Panc1 (cell line): Measurements from ENCODE around the gene S100A5. TPM values are rescaled to one million over a fixed set of nuclear protein-coding genes. Genes with fewer than 3 reads are reported as not detected.

Source experiments
- ATAC-seq: fragments of 200-7000 bp; cut with Tn5 transposase; 2 replicates; pipeline ENCODE4 v1.9.1; 2020; ENCODE audit warnings: mild to moderate bottlenecking, moderate library complexity
- BruUV-seq: library from RNA; stranded (reverse); fragments of 400-500 nt; replicated peaks from 2 replicates; lab custom pipeline; 2021; lab: Mats Ljungman, UMichigan
- CTCF ChIA-PET: fragments of 300-600 bp; sonication (Branson Sonifier 250); formaldehyde crosslinking; loops from one replicate; lab custom pipeline; 2022; ENCODE audit warnings: antibody characterized with exemption; lab: Charles Lee
- POLR2A ChIA-PET: fragments of 300-600 bp; sonication (Branson Sonifier 250); formaldehyde crosslinking; loops from one replicate; lab custom pipeline; 2022; ENCODE audit warnings: antibody characterized with exemption; lab: Charles Lee
- DNase-seq: peaks from one replicate; pipeline ENCODE4 v3.0.0-alpha.2; 2010; ENCODE audit warnings: low read depth, low spot score
- H3K27ac ChIP-seq: 2 replicates; pipeline ENCODE4 v1.5.1; 2011; ENCODE audit warnings: mild to moderate bottlenecking, low read length, inconsistent platforms
- H3K27me3 ChIP-seq: fragments of 200-500 bp; sonication (Bioruptor generic); 2 replicates; pipeline ENCODE4 v1.6.0; 2014; ENCODE audit warnings: low read length, inconsistent platforms; ENCODE audit not compliant: control insufficient read depth, insufficient read depth
- H3K36me3 ChIP-seq: fragments of 200-500 bp; sonication (Bioruptor generic); 2 replicates; pipeline ENCODE4 v1.5.1; 2014; ENCODE audit warnings: inconsistent platforms, mild to moderate bottlenecking, low read length, moderate library complexity; ENCODE audit not compliant: control insufficient read depth, insufficient read depth
- H3K4me1 ChIP-seq: 2 replicates; pipeline ENCODE4 v1.5.1; 2011; ENCODE audit warnings: inconsistent platforms, mild to moderate bottlenecking, low read length, moderate library complexity; ENCODE audit not compliant: control insufficient read depth, insufficient read depth
- H3K4me3 ChIP-seq, 2 experiments: 2 replicates each; pipeline ENCODE4 v1.5.1; 2011 to 2012; ENCODE audit warnings: low read depth in 2 of 2, low read length in 2 of 2, mild to moderate bottlenecking in 2 of 2, inconsistent platforms in 1 of 2, moderate library complexity in 1 of 2
- H3K9me3 ChIP-seq: fragments of 200-500 bp; sonication (Bioruptor generic); 2 replicates; pipeline ENCODE4 v1.5.1; 2014; ENCODE audit warnings: low read depth, mild to moderate bottlenecking, inconsistent platforms, low read length, moderate library complexity; ENCODE audit not compliant: control insufficient read depth, insufficient read depth
- POLR2AphosphoS5 ChIP-seq: IDR thresholded peaks from 2 replicates; pipeline ENCODE4 v1.6.1; 2012; ENCODE audit warnings: mild to moderate bottlenecking, low read depth, low read length, moderate library complexity
- SIN3A ChIP-seq: IDR thresholded peaks from 2 replicates; pipeline ENCODE4 v1.6.1; 2012; ENCODE audit warnings: low read depth, mild to moderate bottlenecking, low read length, moderate library complexity, borderline replicate concordance; ENCODE audit not compliant: insufficient read depth
- TCF7L2 ChIP-seq: IDR thresholded peaks from 2 replicates; pipeline ENCODE4 v1.6.1; 2011; ENCODE audit warnings: mild to moderate bottlenecking, low read depth, low read length, inconsistent platforms
- in situ Hi-C: cut with HindIII; loops from 2 replicates; pipeline ENCODE4 v1.10.0; 2016; ENCODE audit warnings: low sequenced_read_pairs, low pct_unique_long_range_greater_than_20kb
- intact Hi-C: fragments of 100-400 bp; cut with micrococcal nuclease; formaldehyde crosslinking; loops from one replicate; pipeline ENCODE4 v1.10.0; 2022; ENCODE audit not compliant: unreplicated experiment
- total RNA-seq: library from RNA; stranded (reverse); gene quantifications from one replicate; pipeline ENCODE4 v1.2.1, GENCODE V29; 2021; ENCODE audit not compliant: unreplicated experiment
- TF ChIP-seq, protein P1 (sequence below), 2 experiments: IDR thresholded peaks; 2 replicates each; pipeline ENCODE4 v1.6.1; 2011 to 2012; ENCODE audit warnings: low read depth in 2 of 2, control low read depth in 1 of 2, low read length in 1 of 2, mild to moderate bottlenecking in 1 of 2, moderate library complexity in 1 of 2; ENCODE audit not compliant: insufficient read depth in 1 of 2
- TF ChIP-seq, protein P2 (sequence below): fragments of 450-650 bp; IDR thresholded peaks from 2 replicates; pipeline ENCODE4 v1.5.1; 2017; ENCODE audit warnings: mild to moderate bottlenecking

The S100A5 gene
- total RNA-seq, 1 experiment from 2014 or later: 0.72 TPM

DNA sequence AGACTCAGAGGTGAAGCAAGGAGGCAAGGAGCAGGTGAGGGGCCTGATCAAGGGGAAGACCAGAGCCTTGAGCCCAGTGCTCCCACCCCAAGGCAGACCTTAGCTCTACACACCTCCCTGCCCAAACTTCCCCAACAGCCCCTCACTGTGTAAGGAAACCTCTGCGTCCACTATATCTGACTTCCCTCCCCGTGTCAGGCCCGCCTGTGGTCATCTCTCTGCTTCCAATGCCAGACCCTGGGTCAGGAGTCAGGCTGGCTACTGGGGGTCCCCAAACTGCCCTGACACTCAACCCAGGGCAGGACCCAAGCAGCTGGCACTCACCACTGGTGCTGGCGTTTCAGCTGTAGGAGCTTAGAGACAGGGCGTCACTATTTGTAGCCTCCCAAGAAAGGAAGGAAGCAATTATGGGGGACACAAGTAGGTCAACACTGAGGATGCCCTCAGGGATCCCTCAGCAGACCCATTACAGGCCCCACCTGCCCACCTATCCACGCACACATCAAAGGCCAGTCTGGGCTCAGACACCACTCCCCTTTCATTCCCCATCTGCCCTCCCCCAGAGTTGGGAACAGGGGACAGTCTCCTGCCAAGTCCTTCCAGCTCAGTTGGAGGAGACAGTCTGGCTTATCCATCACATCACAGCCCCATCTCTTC lies 9.1 kb upstream of the S100A5 start:
- Histone ChIP-seq H3K9me3 (no peaks in the 10 kb centered on the region), H3K4me3 (no peak overlapping the region), H3K36me3 (no peaks in the 10 kb centered on the region), H3K27ac (peak overlapping the region; percentile 98), H3K27me3 (no peaks in the 10 kb centered on the region), H3K4me1 (peaks cover 58% of the 10 kb centered on the region)
- no TSS peak for BruUV-seq
- intact Hi-C loops: no loop called here
- CTCF ChIA-PET: interaction anchor here (0.6 kb wide), 1 partner anchor 188 kb away, joined by 4 read pairs; no protein-coding TSS in a partner anchor
- POLR2A ChIA-PET: no interaction called here
- in situ Hi-C loops: no loop called here
- ATAC-seq (no peak), DNase-seq (no peak)
- TF ChIP-seq POLR2AphosphoS5 (no peak), TCF7L2 (no peak), SIN3A (no peak)
- TF ChIP-seq, protein P1, sequence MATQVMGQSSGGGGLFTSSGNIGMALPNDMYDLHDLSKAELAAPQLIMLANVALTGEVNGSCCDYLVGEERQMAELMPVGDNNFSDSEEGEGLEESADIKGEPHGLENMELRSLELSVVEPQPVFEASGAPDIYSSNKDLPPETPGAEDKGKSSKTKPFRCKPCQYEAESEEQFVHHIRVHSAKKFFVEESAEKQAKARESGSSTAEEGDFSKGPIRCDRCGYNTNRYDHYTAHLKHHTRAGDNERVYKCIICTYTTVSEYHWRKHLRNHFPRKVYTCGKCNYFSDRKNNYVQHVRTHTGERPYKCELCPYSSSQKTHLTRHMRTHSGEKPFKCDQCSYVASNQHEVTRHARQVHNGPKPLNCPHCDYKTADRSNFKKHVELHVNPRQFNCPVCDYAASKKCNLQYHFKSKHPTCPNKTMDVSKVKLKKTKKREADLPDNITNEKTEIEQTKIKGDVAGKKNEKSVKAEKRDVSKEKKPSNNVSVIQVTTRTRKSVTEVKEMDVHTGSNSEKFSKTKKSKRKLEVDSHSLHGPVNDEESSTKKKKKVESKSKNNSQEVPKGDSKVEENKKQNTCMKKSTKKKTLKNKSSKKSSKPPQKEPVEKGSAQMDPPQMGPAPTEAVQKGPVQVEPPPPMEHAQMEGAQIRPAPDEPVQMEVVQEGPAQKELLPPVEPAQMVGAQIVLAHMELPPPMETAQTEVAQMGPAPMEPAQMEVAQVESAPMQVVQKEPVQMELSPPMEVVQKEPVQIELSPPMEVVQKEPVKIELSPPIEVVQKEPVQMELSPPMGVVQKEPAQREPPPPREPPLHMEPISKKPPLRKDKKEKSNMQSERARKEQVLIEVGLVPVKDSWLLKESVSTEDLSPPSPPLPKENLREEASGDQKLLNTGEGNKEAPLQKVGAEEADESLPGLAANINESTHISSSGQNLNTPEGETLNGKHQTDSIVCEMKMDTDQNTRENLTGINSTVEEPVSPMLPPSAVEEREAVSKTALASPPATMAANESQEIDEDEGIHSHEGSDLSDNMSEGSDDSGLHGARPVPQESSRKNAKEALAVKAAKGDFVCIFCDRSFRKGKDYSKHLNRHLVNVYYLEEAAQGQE (IDR thresholded peaks at IDR 0.05; ENCODE audit: insufficient read depth in 1 of 2, low read depth in 2 of 2, low read length in 1 of 2): no peak
- TF ChIP-seq, protein P2, sequence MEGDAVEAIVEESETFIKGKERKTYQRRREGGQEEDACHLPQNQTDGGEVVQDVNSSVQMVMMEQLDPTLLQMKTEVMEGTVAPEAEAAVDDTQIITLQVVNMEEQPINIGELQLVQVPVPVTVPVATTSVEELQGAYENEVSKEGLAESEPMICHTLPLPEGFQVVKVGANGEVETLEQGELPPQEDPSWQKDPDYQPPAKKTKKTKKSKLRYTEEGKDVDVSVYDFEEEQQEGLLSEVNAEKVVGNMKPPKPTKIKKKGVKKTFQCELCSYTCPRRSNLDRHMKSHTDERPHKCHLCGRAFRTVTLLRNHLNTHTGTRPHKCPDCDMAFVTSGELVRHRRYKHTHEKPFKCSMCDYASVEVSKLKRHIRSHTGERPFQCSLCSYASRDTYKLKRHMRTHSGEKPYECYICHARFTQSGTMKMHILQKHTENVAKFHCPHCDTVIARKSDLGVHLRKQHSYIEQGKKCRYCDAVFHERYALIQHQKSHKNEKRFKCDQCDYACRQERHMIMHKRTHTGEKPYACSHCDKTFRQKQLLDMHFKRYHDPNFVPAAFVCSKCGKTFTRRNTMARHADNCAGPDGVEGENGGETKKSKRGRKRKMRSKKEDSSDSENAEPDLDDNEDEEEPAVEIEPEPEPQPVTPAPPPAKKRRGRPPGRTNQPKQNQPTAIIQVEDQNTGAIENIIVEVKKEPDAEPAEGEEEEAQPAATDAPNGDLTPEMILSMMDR: no peak

DNA sequence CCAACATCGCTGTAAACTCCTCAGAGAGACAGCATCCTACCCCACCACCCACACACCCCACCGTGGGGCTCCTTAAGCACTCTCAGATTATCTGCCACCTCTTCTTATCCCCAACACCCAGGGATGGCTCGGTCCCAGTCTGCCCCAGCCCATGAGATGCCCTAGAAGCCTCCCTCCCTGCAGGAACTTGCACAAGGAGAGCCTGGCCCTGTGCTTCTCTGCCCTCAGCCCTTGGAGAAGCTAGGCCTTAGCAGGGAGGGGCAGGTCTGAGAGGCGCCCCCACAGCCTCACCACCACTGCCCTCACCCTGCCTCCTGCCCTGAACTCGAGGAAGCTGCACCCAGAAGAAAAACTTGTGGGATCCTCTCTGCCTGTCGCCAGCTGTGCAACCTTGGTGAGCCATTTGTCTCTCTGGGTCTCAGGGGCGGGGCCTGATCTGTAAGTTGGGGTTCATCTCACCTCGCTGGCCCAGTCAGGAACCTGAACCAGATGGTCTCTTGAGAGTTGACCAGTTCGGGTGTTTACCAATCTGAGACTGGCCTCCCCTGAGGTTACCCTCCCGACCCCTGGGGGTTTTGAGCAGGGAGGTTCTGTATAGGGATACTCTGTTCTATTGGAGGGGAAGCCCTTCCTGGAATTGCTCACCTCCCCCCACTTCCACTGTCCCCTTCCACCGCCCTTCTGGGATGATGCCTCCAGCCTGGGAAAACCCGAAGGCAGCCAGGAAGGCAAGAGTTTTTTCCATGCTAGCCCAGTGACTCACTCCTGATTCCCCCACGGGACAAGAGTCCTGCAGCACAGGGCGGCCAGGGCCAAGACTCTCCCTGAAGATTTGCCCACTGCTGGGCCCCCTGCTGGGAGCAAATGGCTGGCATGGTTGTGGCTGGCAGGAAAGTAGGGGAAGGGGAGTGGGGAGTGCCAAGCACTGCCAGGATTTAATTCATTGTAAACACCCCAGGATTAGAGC lies 8.3 kb upstream of the S100A5 start, which contains the start of gene S100A3:
Gene S100A3, minus strand, starts transcription at position 537 of the 967 bp plus-strand sequence. CDS start 773 bp downstream, outside the sequence.
- H3K27me3 ChIP-seq: no peaks in the 10 kb centered on the region
- H3K27ac ChIP-seq: peak within 1 kb of the TSS; percentile 98
- ATAC-seq (peak; percentile 64), DNase-seq (no peak)
- no peaks in the 10 kb centered on the region for H3K9me3 ChIP-seq
- TF ChIP-seq, protein P1 (IDR thresholded peaks at IDR 0.05; ENCODE audit: insufficient read depth in 1 of 2, low read depth in 2 of 2, low read length in 1 of 2): no peak
- TF ChIP-seq SIN3A (no peak), TCF7L2 (no peak), POLR2AphosphoS5 (no peak)
- TF ChIP-seq, protein P2: no peak
- intact Hi-C loops (no loop called here), in situ Hi-C loops (no loop called here)
- H3K36me3 ChIP-seq: no peaks in the 10 kb centered on the region
- no TSS peak for BruUV-seq
- ChIA-PET CTCF (interaction anchor here (1.4 kb wide), 1 partner anchor 16 kb away, joined by 4 read pairs; no protein-coding TSS in a partner anchor), POLR2A (no interaction called here)
- H3K4me3 ChIP-seq: no peak within 1 kb of the TSS
- peaks cover 67% of the 10 kb centered on the region for H3K4me1 ChIP-seq
